Adrenal gland (tissue), 5 donors: ENCODE measurements around the gene MORN5.

Experiments
- POLR2A ChIP-seq, 2 donors: fragments of 450-650 bp; IDR thresholded peaks; one replicate each; pipeline ENCODE4 v1.6.1; 2017; ENCODE audit warnings: antibody characterized with exemption in 2 of 2, mild to moderate bottlenecking in 2 of 2, moderate library complexity in 1 of 2
- TF ChIP-seq, protein P1 (sequence below), 6 experiments: fragments of 450-650 bp in 4 of 6; fragments of 200-600 bp in 2 of 6; sonication (generic) in 1 of 6; IDR thresholded peaks; 1 replicate in 5 of 6; 2 replicates in 1 of 6; pipeline versions ENCODE4 v1.5.1 to v1.8.0; 2016 to 2021; ENCODE audit warnings: antibody characterized with exemption in 6 of 6, mild to moderate bottlenecking in 2 of 6, moderate library complexity in 1 of 6
- donor health status: DM: no; HTN: no; CAD: no.

DNA sequence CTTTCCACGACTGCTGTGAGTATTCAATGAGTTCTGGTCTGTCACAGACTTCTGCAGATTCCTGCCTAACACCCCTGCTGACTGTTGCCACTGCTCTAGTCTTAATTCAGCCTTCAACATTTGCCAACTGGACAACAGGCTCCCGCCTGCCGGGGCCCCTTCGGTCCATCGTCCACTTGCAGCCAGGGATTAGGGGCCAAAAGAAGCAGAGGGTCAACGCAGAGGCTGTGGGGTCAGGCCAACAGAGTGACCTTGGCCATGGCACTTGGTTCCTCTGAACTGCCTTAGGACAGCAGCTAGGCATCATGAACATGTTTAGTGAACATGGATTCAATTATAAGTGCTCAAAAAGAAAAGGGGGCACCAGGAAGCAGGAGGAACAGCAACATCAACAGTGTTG is 28.7 kb downstream of the MORN5 start:
- no peak for TF ChIP-seq POLR2A (IDR thresholded peaks at IDR 0.05)
- TF ChIP-seq, protein P1, sequence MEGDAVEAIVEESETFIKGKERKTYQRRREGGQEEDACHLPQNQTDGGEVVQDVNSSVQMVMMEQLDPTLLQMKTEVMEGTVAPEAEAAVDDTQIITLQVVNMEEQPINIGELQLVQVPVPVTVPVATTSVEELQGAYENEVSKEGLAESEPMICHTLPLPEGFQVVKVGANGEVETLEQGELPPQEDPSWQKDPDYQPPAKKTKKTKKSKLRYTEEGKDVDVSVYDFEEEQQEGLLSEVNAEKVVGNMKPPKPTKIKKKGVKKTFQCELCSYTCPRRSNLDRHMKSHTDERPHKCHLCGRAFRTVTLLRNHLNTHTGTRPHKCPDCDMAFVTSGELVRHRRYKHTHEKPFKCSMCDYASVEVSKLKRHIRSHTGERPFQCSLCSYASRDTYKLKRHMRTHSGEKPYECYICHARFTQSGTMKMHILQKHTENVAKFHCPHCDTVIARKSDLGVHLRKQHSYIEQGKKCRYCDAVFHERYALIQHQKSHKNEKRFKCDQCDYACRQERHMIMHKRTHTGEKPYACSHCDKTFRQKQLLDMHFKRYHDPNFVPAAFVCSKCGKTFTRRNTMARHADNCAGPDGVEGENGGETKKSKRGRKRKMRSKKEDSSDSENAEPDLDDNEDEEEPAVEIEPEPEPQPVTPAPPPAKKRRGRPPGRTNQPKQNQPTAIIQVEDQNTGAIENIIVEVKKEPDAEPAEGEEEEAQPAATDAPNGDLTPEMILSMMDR (IDR thresholded peaks at IDR 0.05): no peak
